A549 treated with Mapracorat at 1 μM for 4 hours (cell line): ENCODE data around the gene SCD. TPM values are rescaled to one million over a fixed set of nuclear protein-coding genes. Genes with fewer than 3 reads are reported as not detected.

Experiments
- total RNA-seq: library from RNA; stranded (reverse); fragments of 200-300 nt; extraction: Qiagen RNA extraction; gene quantifications from 5 replicates; pipeline ENCODE4 v1.2.3, GENCODE V29; 2022

The SCD gene
- 130 to 179 TPM (median 166 TPM) in 5 replicates for total RNA-seq

DNA sequence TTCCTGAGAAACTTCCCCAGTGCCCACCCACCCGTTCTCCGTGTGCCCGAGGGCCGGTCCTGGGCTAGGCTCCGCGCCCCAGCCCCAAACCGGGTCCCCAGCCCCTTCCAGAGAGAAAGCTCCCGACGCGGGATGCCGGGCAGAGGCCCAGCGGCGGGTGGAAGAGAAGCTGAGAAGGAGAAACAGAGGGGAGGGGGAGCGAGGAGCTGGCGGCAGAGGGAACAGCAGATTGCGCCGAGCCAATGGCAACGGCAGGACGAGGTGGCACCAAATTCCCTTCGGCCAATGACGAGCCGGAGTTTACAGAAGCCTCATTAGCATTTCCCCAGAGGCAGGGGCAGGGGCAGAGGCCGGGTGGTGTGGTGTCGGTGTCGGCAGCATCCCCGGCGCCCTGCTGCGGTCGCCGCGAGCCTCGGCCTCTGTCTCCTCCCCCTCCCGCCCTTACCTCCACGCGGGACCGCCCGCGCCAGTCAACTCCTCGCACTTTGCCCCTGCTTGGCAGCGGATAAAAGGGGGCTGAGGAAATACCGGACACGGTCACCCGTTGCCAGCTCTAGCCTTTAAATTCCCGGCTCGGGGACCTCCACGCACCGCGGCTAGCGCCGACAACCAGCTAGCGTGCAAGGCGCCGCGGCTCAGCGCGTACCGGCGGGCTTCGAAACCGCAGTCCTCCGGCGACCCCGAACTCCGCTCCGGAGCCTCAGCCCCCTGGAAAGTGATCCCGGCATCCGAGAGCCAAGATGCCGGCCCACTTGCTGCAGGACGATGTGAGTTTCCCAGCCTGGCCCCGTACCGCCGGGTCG lies at the start of gene SCD:
Gene SCD (plus strand): TSS at position 469 of the 803 bp plus-strand sequence. CDS start 272 bp downstream, at position 741.

GRCh38 chr10:100330079-100330478 lies 17.0 kb upstream of the SCD start, which contains the start of gene PKD2L1:
Gene PKD2L1 (minus strand): TSS chr10:100330228. CDS start chr10:100330103, 125 bp downstream.

Other genes with a start within 250 kb of the SCD start
- 41.1 to 59.5 TPM (median 50.9 TPM) in 5 replicates for gene ERLIN1, start 161.2 kb upstream of the SCD start, total RNA-seq
- 17.9 to 21.8 TPM (median 20.9 TPM) in 5 replicates for gene CHUK, start 117.6 kb upstream of the SCD start, total RNA-seq
- gene CWF19L1, start 79.6 kb upstream of the SCD start, total RNA-seq = 19.3 to 24.6 TPM (median 19.5 TPM) in 5 replicates
- gene BLOC1S2, start 60.6 kb upstream of the SCD start, total RNA-seq = 87.0 to 112 TPM (median 99.2 TPM) in 5 replicates
- gene PKD2L1, start 17.0 kb upstream of the SCD start, total RNA-seq = 0.06 to 0.21 TPM (median 0.09 TPM) in 5 replicates
- 0.06 TPM in 1 of 5 replicates, not detected in the others for gene WNT8B, start 115.8 kb downstream of the SCD start, total RNA-seq
- gene SEC31B, start 172.6 kb downstream of the SCD start, total RNA-seq = 1.6 to 2.7 TPM (median 1.9 TPM) in 5 replicates
- 265 to 289 TPM (median 277 TPM) in 5 replicates for gene NDUFB8, start 182.6 kb downstream of the SCD start, total RNA-seq
- gene HIF1AN, start 188.7 kb downstream of the SCD start, total RNA-seq = 11.9 to 18.3 TPM (median 17.8 TPM) in 5 replicates